BLaER1 treated with 17β-estradiol and CSF1 and Interleukin-3, amounts not matched to agents 10 nM and 100 nM (cell line): Measurements from ENCODE around the gene CLPTM1L.
"Not testable (repeated sequence)": the region's sequence is repeated elsewhere in the genome, so short reads cannot be mapped to it uniquely, and the experiment has no call there.

Experiments used
- H3K27ac ChIP-seq, 11 experiments: shearing (Covaris generic); formaldehyde crosslinking; 2 replicates each; pipeline ENCODE4 v1.8.1; 2022
- H3K27me3 ChIP-seq, 11 experiments: shearing (Covaris generic); formaldehyde crosslinking; 2 replicates each; pipeline ENCODE4 v1.8.1; 2022
- H3K36me3 ChIP-seq, 11 experiments: shearing (Covaris generic); formaldehyde crosslinking; 2 replicates each; pipeline ENCODE4 v1.8.1; 2022
- H3K4me1 ChIP-seq, 10 experiments: shearing (Covaris generic); formaldehyde crosslinking; 2 replicates each; pipeline ENCODE4 v1.8.1; 2022
- H3K4me2 ChIP-seq, 11 experiments: shearing (Covaris generic); formaldehyde crosslinking; 2 replicates each; pipeline ENCODE4 v1.8.1; 2022
- H3K4me3 ChIP-seq, 10 experiments: shearing (Covaris generic); formaldehyde crosslinking; 2 replicates each; pipeline ENCODE4 v1.8.1; 2022
- H3K9ac ChIP-seq, 11 experiments: shearing (Covaris generic); formaldehyde crosslinking; 2 replicates each; pipeline ENCODE4 v1.8.1; 2022
- H3K9me3 ChIP-seq, 11 experiments: shearing (Covaris generic); formaldehyde crosslinking; replicated peaks in 1 of 11; 2 replicates each; pipeline ENCODE4 v1.8.1; 2022
- H4K20me1 ChIP-seq, 11 experiments: shearing (Covaris generic); formaldehyde crosslinking; 2 replicates each; pipeline ENCODE4 v1.8.1; 2022
- Cebpa-rat ChIP-seq, 11 experiments: shearing (Covaris generic); IDR thresholded peaks; 2 replicates each; pipeline ENCODE4 v1.8.1; 2022

Gene CLPTM1L

GRCh38 chr5:1375871-1376810, 31.2 kb upstream of the CLPTM1L start:
- H3K36me3 ChIP-seq = peaks cover 0 to 4% (median 0%) of the 10 kb centered on the region in 11 experiments; a peak in 1 of 22 replicates
- H3K4me1 ChIP-seq = peaks cover 9 to 55% (median 31%) of the 10 kb centered on the region in 10 experiments; a peak in 18 of 20 replicates
- no peak overlapping the region for H3K4me3 ChIP-seq
- peak overlapping the region in 2 of 11 experiments; percentile 5 to 47; a peak in 1 of 22 replicates for H3K27ac ChIP-seq
- peak overlapping the region in 9 of 11 experiments; percentile 2 to 69 (median 57); a peak in 16 of 22 replicates for H3K4me2 ChIP-seq
- H3K9me3 ChIP-seq = peaks cover 26 to 38% (median 31%) of the 10 kb centered on the region in 11 experiments
- peak in 3 of 11 experiments; percentile 52 to 78 (median 63); a peak in 3 of 22 replicates for TF ChIP-seq Cebpa-rat (IDR thresholded peaks at IDR 0.05)
- peaks cover 3 to 10% (median 7%) of the 10 kb centered on the region in 11 experiments; a peak in 14 of 22 replicates for H3K27me3 ChIP-seq
- no peaks in the 10 kb centered on the region for H4K20me1 ChIP-seq
- H3K9ac ChIP-seq = no peak overlapping the region

- H3K9me3 ChIP-seq = peaks cover 17 to 24% (median 20%) of the 10 kb centered on the region in 11 experiments
- no peak overlapping the region for H3K27ac ChIP-seq
- H3K4me1 ChIP-seq = peaks cover 9 to 51% (median 33%) of the 10 kb centered on the region in 10 experiments; a peak in 18 of 20 replicates
- TF ChIP-seq Cebpa-rat (IDR thresholded peaks at IDR 0.05) = no peak
- H3K36me3 ChIP-seq = peaks cover 0 to 4% (median 0%) of the 10 kb centered on the region in 11 experiments; a peak in 1 of 22 replicates
- peak overlapping the region in 6 of 11 experiments; percentile 23 to 69 (median 58); a peak in 10 of 22 replicates for H3K4me2 ChIP-seq
- no peaks in the 10 kb centered on the region for H4K20me1 ChIP-seq
- peaks cover 0 to under 1% (median 0%) of the 10 kb centered on the region in 11 experiments; a peak in 1 of 22 replicates for H3K27me3 ChIP-seq
- no peak overlapping the region for H3K4me3 ChIP-seq
- H3K9ac ChIP-seq = no peak overlapping the region
Measured at GRCh38 chr5:1374679-1375055, 29.8 kb upstream of the CLPTM1L start.

- H3K27me3 ChIP-seq = no peaks in the 10 kb centered on the region; a peak in 1 of 22 replicates
- peaks cover 12 to 18% (median 15%) of the 10 kb centered on the region in 11 experiments for H3K9me3 ChIP-seq
- no peak overlapping the region for H3K4me3 ChIP-seq
- no peaks in the 10 kb centered on the region for H4K20me1 ChIP-seq
- no peak overlapping the region for H3K9ac ChIP-seq
- H3K4me1 ChIP-seq = peaks cover 9 to 51% (median 33%) of the 10 kb centered on the region in 10 experiments; a peak in 18 of 20 replicates
- H3K36me3 ChIP-seq = peaks cover 0 to 4% (median 0%) of the 10 kb centered on the region in 11 experiments; a peak in 1 of 22 replicates
- H3K4me2 ChIP-seq = peak overlapping the region in 6 of 11 experiments; percentile 23 to 69 (median 58); a peak in 12 of 22 replicates
- no peak for TF ChIP-seq Cebpa-rat (IDR thresholded peaks at IDR 0.05)
- no peak overlapping the region for H3K27ac ChIP-seq
Measured at GRCh38 chr5:1374030-1374678, 29.3 kb upstream of the CLPTM1L start.

- H3K4me3 ChIP-seq, H3K9me3 ChIP-seq, H3K36me3 ChIP-seq, H3K27ac ChIP-seq, H3K9ac ChIP-seq, H3K27me3 ChIP-seq, H4K20me1 ChIP-seq: not testable (repeated sequence)
- peak overlapping the region; percentile 10 to 66 (median 46); a peak in 20 of 22 replicates for H3K4me2 ChIP-seq
- peaks cover 9 to 57% (median 38%) of the 10 kb centered on the region in 10 experiments; a peak in 18 of 20 replicates for H3K4me1 ChIP-seq
Measured at GRCh38 chr5:1371972-1372342, 27.1 kb upstream of the CLPTM1L start.

GRCh38 chr5:1371218-1371971, 26.5 kb upstream of the CLPTM1L start:
- Histone ChIP-seq H3K9me3 (no peaks in the 10 kb centered on the region), H3K27ac (no peak overlapping the region), H3K36me3 (no peaks in the 10 kb centered on the region), H3K4me1 (peaks cover 9 to 59% (median 41%) of the 10 kb centered on the region in 10 experiments; a peak in 18 of 20 replicates), H4K20me1 (no peaks in the 10 kb centered on the region), H3K27me3 (peaks cover 0 to 9% (median 0%) of the 10 kb centered on the region in 11 experiments; a peak in 8 of 22 replicates), H3K9ac (no peak overlapping the region), H3K4me2 (peak overlapping the region; percentile 10 to 66 (median 46); a peak in 20 of 22 replicates), H3K4me3 (no peak overlapping the region)
- TF ChIP-seq Cebpa-rat (IDR thresholded peaks at IDR 0.05) = no peak

- H3K4me1 ChIP-seq = peaks cover 9 to 57% (median 40%) of the 10 kb centered on the region in 10 experiments; a peak in 18 of 20 replicates
- no peak for TF ChIP-seq Cebpa-rat (IDR thresholded peaks at IDR 0.05)
- H3K4me3 ChIP-seq = no peak overlapping the region
- H3K36me3 ChIP-seq = no peaks in the 10 kb centered on the region
- H3K27ac ChIP-seq = no peak overlapping the region
- peaks cover 0 to 20% (median 0%) of the 10 kb centered on the region in 11 experiments; a peak in 9 of 22 replicates for H3K27me3 ChIP-seq
- H3K9me3 ChIP-seq = no peaks in the 10 kb centered on the region
- no peaks in the 10 kb centered on the region for H4K20me1 ChIP-seq
- H3K9ac ChIP-seq = no peak overlapping the region
- H3K4me2 ChIP-seq = no peak overlapping the region
Measured at GRCh38 chr5:1370006-1370405, 25.1 kb upstream of the CLPTM1L start.

- no peaks in the 10 kb centered on the region for H3K9me3 ChIP-seq
Measured at GRCh38 chr5:1368756-1369155, 23.9 kb upstream of the CLPTM1L start.

GRCh38 chr5:1368236-1368635, 23.3 kb upstream of the CLPTM1L start:
- H3K4me2 ChIP-seq = no peak overlapping the region
- peaks cover 8 to 38% (median 16%) of the 10 kb centered on the region in 11 experiments; a peak in 20 of 22 replicates for H3K27me3 ChIP-seq
- no peaks in the 10 kb centered on the region for H3K36me3 ChIP-seq
- TF ChIP-seq Cebpa-rat (IDR thresholded peaks at IDR 0.05) = no peak
- H3K27ac ChIP-seq = no peak overlapping the region
- no peaks in the 10 kb centered on the region for H4K20me1 ChIP-seq
- H3K9me3 ChIP-seq = no peaks in the 10 kb centered on the region
- H3K9ac ChIP-seq = no peak overlapping the region
- peaks cover 9 to 58% (median 51%) of the 10 kb centered on the region in 10 experiments; a peak in 18 of 20 replicates for H3K4me1 ChIP-seq
- H3K4me3 ChIP-seq = no peak overlapping the region

More at GRCh38 chr5:1368756-1369155, 23.9 kb upstream of the CLPTM1L start:
- Histone ChIP-seq H3K36me3 (no peaks in the 10 kb centered on the region), H3K27ac (no peak overlapping the region), H3K4me1 (peaks cover 9 to 57% (median 49%) of the 10 kb centered on the region in 10 experiments; a peak in 18 of 20 replicates), H3K4me3 (no peak overlapping the region), H3K9ac (no peak overlapping the region), H3K27me3 (peaks cover 2 to 33% (median 11%) of the 10 kb centered on the region in 11 experiments; a peak in 19 of 22 replicates), H4K20me1 (no peaks in the 10 kb centered on the region), H3K4me2 (no peak overlapping the region)
- no peak for TF ChIP-seq Cebpa-rat (IDR thresholded peaks at IDR 0.05)
